H9 (cell line): ENCODE data around the gene ISG20L2. TPM values are rescaled to one million over a fixed set of nuclear protein-coding genes. Genes with fewer than 3 reads are reported as not detected.

Experiments
- DNase-seq: peaks from one replicate; pipeline ENCODE4 v3.0.0-alpha.2; 2017
- H2AFZ ChIP-seq: one replicate; pipeline ENCODE4 v1.6.1; 2013; ENCODE audit warnings: mild to moderate bottlenecking, low read length, control low read depth, moderate library complexity
- H2AK5ac ChIP-seq: 2 replicates; pipeline ENCODE4 v1.6.1; 2013; ENCODE audit warnings: low read length, control low read depth, mixed read lengths; ENCODE audit not compliant: insufficient read length
- H2BK120ac ChIP-seq: one replicate; pipeline ENCODE4 v1.6.1; 2013; ENCODE audit warnings: low read depth, mild to moderate bottlenecking, low read length, control low read depth, inconsistent platforms; ENCODE audit not compliant: poor library complexity, severe bottlenecking
- H2BK12ac ChIP-seq: 2 replicates; pipeline ENCODE4 v1.6.1; 2013; ENCODE audit warnings: low read length, control low read depth, mixed read lengths, low read depth; ENCODE audit not compliant: insufficient read length
- H2BK15ac ChIP-seq: 2 replicates; pipeline ENCODE4 v1.6.1; 2013; ENCODE audit warnings: low read depth, low read length, control low read depth
- H2BK20ac ChIP-seq: one replicate; pipeline ENCODE4 v1.6.1; 2013; ENCODE audit warnings: low read depth, mild to moderate bottlenecking, low read length, control low read depth, inconsistent platforms; ENCODE audit not compliant: poor library complexity, severe bottlenecking
- H2BK5ac ChIP-seq: 2 replicates; pipeline ENCODE4 v1.6.1; 2013; ENCODE audit warnings: low read length, control low read depth, mixed read lengths; ENCODE audit not compliant: insufficient read length
- H3K14ac ChIP-seq: 2 replicates; pipeline ENCODE4 v1.6.1; 2013; ENCODE audit warnings: low read length, control low read depth; ENCODE audit not compliant: insufficient read depth
- H3K18ac ChIP-seq: 2 replicates; pipeline ENCODE4 v1.6.1; 2013; ENCODE audit warnings: low read depth, mild to moderate bottlenecking, mixed read lengths, low read length, control low read depth; ENCODE audit not compliant: insufficient read length
- H3K23ac ChIP-seq: 2 replicates; pipeline ENCODE4 v1.6.1; 2013; ENCODE audit warnings: low read length, control low read depth, mixed read lengths, low read depth; ENCODE audit not compliant: insufficient read length
- H3K23me2 ChIP-seq: 2 replicates; pipeline ENCODE4 v1.6.1; 2013; ENCODE audit warnings: low read depth, mild to moderate bottlenecking, mixed read lengths, low read length, control low read depth; ENCODE audit not compliant: insufficient read length, poor library complexity, severe bottlenecking
- H3K27ac ChIP-seq: 2 replicates; pipeline ENCODE4 v1.5.1; 2013; ENCODE audit warnings: low read length, control low read depth, mixed read lengths, low read depth; ENCODE audit not compliant: insufficient read length
- H3K27me3 ChIP-seq: 2 replicates; pipeline ENCODE4 v1.6.1; 2013; ENCODE audit warnings: low read length, control low read depth, inconsistent platforms; ENCODE audit not compliant: insufficient read depth
- H3K4ac ChIP-seq: 2 replicates; pipeline ENCODE4 v1.6.1; 2013; ENCODE audit warnings: low read depth, mild to moderate bottlenecking, control low read depth, inconsistent platforms, low read length, moderate library complexity
- H3K4me1 ChIP-seq: 2 replicates; pipeline ENCODE4 v1.6.1; 2013; ENCODE audit warnings: low read length, control low read depth, inconsistent platforms; ENCODE audit not compliant: insufficient read depth
- H3K4me2 ChIP-seq: 2 replicates; pipeline ENCODE4 v1.6.1; 2013; ENCODE audit warnings: low read length, control low read depth, mixed read lengths; ENCODE audit not compliant: insufficient read length, insufficient read depth
- H3K56ac ChIP-seq: 2 replicates; pipeline ENCODE4 v1.6.1; 2013; ENCODE audit warnings: low read depth, mild to moderate bottlenecking, mixed read lengths, low read length, control low read depth; ENCODE audit not compliant: insufficient read length
- H3K79me1 ChIP-seq: 2 replicates; pipeline ENCODE4 v1.6.1; 2013; ENCODE audit warnings: low read depth, mild to moderate bottlenecking, moderate library complexity, low read length, control low read depth, inconsistent platforms; ENCODE audit not compliant: insufficient read depth, poor library complexity, severe bottlenecking
- H3K79me2 ChIP-seq: 2 replicates; pipeline ENCODE4 v1.6.1; 2013; ENCODE audit warnings: low read length, control low read depth, inconsistent platforms; ENCODE audit not compliant: insufficient read depth
- H3K9ac ChIP-seq: 2 replicates; pipeline ENCODE4 v1.6.1; 2013; ENCODE audit warnings: low read length, control low read depth, mixed read lengths; ENCODE audit not compliant: insufficient read length; ENCODE audit errors: extremely low read depth
- H3K9me3 ChIP-seq: one replicate; pipeline ENCODE4 v1.6.1; 2013; ENCODE audit warnings: low read depth, low read length, inconsistent platforms; ENCODE audit not compliant: control insufficient read depth
- H3T11ph ChIP-seq: one replicate; pipeline ENCODE4 v1.6.1; 2013; ENCODE audit warnings: mild to moderate bottlenecking, low read length, control low read depth, inconsistent platforms
- H4K20me1 ChIP-seq: one replicate; pipeline ENCODE4 v1.6.1; 2013; ENCODE audit not compliant: control insufficient read depth, insufficient read length, insufficient read depth
- H4K5ac ChIP-seq: 2 replicates; pipeline ENCODE4 v1.6.1; 2013; ENCODE audit warnings: low read depth, mild to moderate bottlenecking, mixed read lengths, low read length, control low read depth; ENCODE audit not compliant: insufficient read length
- H4K8ac ChIP-seq: replicated peaks from 2 replicates; pipeline ENCODE4 v1.6.1; 2013; ENCODE audit warnings: low read length, control low read depth, mixed read lengths, low read depth; ENCODE audit not compliant: insufficient read length
- H4K91ac ChIP-seq: 2 replicates; pipeline ENCODE4 v1.6.1; 2013; ENCODE audit warnings: low read depth, mild to moderate bottlenecking, moderate library complexity, mixed read lengths, low read length, control low read depth; ENCODE audit not compliant: insufficient read length
- H3K27ac Mint-ChIP-seq, 3 experiments: 2 replicates in 2 of 3; 3 replicates in 1 of 3; pipeline ENCODE4 v1.8.0; 2020 to 2021; ENCODE audit warnings: mixed read lengths in 3 of 3, mild to moderate bottlenecking in 1 of 3, moderate library complexity in 1 of 3
- H3K27me3 Mint-ChIP-seq: 2 replicates; pipeline ENCODE4 v1.8.0; 2021; ENCODE audit warnings: low read depth, mild to moderate bottlenecking, moderate library complexity, mixed read lengths
- H3K36me3 Mint-ChIP-seq, 3 experiments: 2 replicates in 2 of 3; 3 replicates in 1 of 3; pipeline ENCODE4 v1.8.0; 2020 to 2021; ENCODE audit warnings: low read depth in 3 of 3, mixed read lengths in 3 of 3; ENCODE audit not compliant: insufficient read depth in 1 of 3
- H3K4me1 Mint-ChIP-seq, 2 experiments: 2 replicates each; pipeline ENCODE4 v1.8.0; 2020; ENCODE audit warnings: mixed read lengths in 2 of 2
- H3K4me3 Mint-ChIP-seq, 2 experiments: 2 replicates in 1 of 2; 3 replicates in 1 of 2; pipeline ENCODE4 v1.8.0; 2020 to 2021; ENCODE audit warnings: mild to moderate bottlenecking in 2 of 2, mixed read lengths in 2 of 2, moderate library complexity in 1 of 2
- H3K9me3 Mint-ChIP-seq, 2 experiments: 2 replicates in 1 of 2; 3 replicates in 1 of 2; pipeline ENCODE4 v1.8.0; 2020; ENCODE audit warnings: mild to moderate bottlenecking in 2 of 2, mixed read lengths in 2 of 2, moderate library complexity in 1 of 2
- WGBS: extraction: QIAGEN DNeasy Blood & Tissue Kit; methylation state at CpG from one replicate; pipeline ENCODE4 v1.1.7; 2013; ENCODE audit warnings: missing lambda C conversion rate, low lambda C conversion rate, mixed read lengths; ENCODE audit not compliant: insufficient read length; ENCODE audit errors: extremely low coverage; 5-methylcytosine and 5-hydroxymethylcytosine counted together
- total RNA-seq: library from RNA; stranded (reverse); gene quantifications from 2 replicates; pipeline ENCODE4 v1.2.1, GENCODE V29; 2021
- TF ChIP-seq, protein P1 (sequence below): fragments of 200-600 bp; sonication (generic); conservative IDR thresholded peaks from 3 replicates; pipeline ENCODE4 v1.8.0; 2021; ENCODE audit warnings: antibody characterized with exemption, mild to moderate bottlenecking

Gene ISG20L2
- total RNA-seq, 1 experiment from 2014 or later, result 57.6 TPM

DNA sequence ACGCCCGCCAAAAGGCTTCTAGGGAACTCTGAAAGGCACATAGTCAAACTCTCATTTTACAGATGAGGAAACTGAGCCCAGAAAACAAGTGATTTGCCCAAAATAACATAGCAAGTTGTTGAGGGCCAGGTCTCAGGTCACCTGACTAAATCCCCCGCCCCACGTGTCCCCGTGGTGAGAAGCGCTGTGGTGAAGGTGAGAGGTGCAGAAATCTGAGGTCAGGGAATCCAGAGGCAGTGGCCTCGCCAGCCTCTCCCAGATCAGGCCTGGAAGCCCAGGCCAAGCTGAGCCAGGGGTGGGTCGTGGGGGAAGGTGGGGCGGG is 17.8 kb upstream of the ISG20L2 start:
- H3K4me1 ChIP-seq, result peaks cover 26% of the 10 kb centered on the region

More for the DNA sequence above, 17.8 kb upstream of the ISG20L2 start:
- H3K27me3 Mint-ChIP-seq, result no peaks in the 10 kb centered on the region
- peaks cover 33 to 49% (median 40%) of the 10 kb centered on the region in 3 experiments for H3K36me3 Mint-ChIP-seq
- no peak overlapping the region for H2AFZ ChIP-seq
- H2BK120ac ChIP-seq, result no peak overlapping the region
- H4K5ac ChIP-seq, result no peak overlapping the region
- no peak overlapping the region for H2BK5ac ChIP-seq
- peak overlapping the region; percentile 96 for H3K27ac ChIP-seq
- TF ChIP-seq, protein P1, sequence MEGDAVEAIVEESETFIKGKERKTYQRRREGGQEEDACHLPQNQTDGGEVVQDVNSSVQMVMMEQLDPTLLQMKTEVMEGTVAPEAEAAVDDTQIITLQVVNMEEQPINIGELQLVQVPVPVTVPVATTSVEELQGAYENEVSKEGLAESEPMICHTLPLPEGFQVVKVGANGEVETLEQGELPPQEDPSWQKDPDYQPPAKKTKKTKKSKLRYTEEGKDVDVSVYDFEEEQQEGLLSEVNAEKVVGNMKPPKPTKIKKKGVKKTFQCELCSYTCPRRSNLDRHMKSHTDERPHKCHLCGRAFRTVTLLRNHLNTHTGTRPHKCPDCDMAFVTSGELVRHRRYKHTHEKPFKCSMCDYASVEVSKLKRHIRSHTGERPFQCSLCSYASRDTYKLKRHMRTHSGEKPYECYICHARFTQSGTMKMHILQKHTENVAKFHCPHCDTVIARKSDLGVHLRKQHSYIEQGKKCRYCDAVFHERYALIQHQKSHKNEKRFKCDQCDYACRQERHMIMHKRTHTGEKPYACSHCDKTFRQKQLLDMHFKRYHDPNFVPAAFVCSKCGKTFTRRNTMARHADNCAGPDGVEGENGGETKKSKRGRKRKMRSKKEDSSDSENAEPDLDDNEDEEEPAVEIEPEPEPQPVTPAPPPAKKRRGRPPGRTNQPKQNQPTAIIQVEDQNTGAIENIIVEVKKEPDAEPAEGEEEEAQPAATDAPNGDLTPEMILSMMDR, result no peak
- peaks cover 23% of the 10 kb centered on the region for H3K23me2 ChIP-seq
- H4K8ac ChIP-seq, result no peak overlapping the region
- peak overlapping the region; percentile 82 to 91 for H3K4me3 Mint-ChIP-seq
- H3K14ac ChIP-seq, result no peak overlapping the region
- no peaks in the 10 kb centered on the region for H3K27me3 ChIP-seq
- no peak overlapping the region for H2AK5ac ChIP-seq
- H3K9ac ChIP-seq, result peak overlapping the region; percentile 53
- peak overlapping the region; percentile 53 for H3K4me2 ChIP-seq
- H3K56ac ChIP-seq, result no peak overlapping the region
- H3K4ac ChIP-seq, result no peak overlapping the region
- no peaks in the 10 kb centered on the region for H4K20me1 ChIP-seq
- H3K4me1 Mint-ChIP-seq, result peaks cover 63 to 69% of the 10 kb centered on the region in 2 experiments
- H2BK15ac ChIP-seq, result no peak overlapping the region
- H3K27ac Mint-ChIP-seq, result peak overlapping the region; percentile 99 to 100 (median 100)
- H3K79me1 ChIP-seq, result no peaks in the 10 kb centered on the region
- H3T11ph ChIP-seq, result no peak overlapping the region
- DNase-seq, result no peak
- peak overlapping the region; percentile 43 for H4K91ac ChIP-seq
- H3K79me2 ChIP-seq, result peaks cover 32% of the 10 kb centered on the region; the same call in 1 of the 2 replicates
- H3K9me3 Mint-ChIP-seq, result no peaks in the 10 kb centered on the region
- H2BK20ac ChIP-seq, result no peak overlapping the region
- no CpG with 5 or more reads among the region's 9 CpGs for WGBS
- no peak overlapping the region for H3K23ac ChIP-seq
- peak overlapping the region; percentile 67 for H3K18ac ChIP-seq
- no peaks in the 10 kb centered on the region for H3K9me3 ChIP-seq
- no peak overlapping the region for H2BK12ac ChIP-seq
